Effector CD8-positive, alpha-beta T cell (primary cell): ENCODE results near the gene N4BP3.

Experiments used
- DNase-seq: peaks from one replicate; lab custom pipeline; 2025; lab: John Stamatoyannopoulos, UW

N4BP3 gene

DNA sequence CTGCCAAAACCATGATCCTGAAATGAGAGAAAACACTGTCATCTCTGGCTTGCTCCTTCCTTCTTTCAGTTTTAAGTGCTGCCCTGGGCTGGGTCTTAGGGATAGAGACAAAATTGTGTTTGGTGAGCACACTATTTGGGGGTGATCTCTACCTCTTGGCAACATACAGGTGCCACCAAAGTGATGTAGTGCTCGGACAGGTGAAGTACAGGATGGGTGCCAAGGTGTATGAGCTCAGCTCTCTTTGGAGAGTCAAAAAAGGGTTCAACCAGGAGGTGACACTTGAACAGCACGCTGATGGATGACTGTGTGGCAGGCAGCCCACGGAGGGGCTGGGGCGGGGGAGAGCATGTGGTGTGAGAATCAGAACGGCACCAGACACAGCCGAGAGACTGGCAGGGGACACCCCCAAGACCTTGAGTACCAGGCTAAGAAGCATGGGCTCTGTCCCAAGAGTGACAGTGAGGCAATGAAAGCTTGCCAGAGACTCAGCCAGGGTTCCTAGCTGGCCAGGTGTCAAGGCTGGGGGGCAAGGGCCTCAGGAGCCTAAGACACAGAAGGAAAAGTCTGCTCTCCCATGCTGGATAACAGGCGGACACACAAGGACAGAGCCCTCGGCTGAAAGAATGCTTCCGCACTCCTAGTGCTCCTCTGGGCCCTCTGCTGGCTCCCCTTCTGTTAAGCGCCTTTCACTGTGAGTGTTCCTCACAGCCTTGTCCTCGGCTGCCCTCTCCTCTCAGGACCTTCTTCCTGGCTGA lies 37.8 kb downstream of the N4BP3 start:
- no peak for DNase-seq

DNA sequence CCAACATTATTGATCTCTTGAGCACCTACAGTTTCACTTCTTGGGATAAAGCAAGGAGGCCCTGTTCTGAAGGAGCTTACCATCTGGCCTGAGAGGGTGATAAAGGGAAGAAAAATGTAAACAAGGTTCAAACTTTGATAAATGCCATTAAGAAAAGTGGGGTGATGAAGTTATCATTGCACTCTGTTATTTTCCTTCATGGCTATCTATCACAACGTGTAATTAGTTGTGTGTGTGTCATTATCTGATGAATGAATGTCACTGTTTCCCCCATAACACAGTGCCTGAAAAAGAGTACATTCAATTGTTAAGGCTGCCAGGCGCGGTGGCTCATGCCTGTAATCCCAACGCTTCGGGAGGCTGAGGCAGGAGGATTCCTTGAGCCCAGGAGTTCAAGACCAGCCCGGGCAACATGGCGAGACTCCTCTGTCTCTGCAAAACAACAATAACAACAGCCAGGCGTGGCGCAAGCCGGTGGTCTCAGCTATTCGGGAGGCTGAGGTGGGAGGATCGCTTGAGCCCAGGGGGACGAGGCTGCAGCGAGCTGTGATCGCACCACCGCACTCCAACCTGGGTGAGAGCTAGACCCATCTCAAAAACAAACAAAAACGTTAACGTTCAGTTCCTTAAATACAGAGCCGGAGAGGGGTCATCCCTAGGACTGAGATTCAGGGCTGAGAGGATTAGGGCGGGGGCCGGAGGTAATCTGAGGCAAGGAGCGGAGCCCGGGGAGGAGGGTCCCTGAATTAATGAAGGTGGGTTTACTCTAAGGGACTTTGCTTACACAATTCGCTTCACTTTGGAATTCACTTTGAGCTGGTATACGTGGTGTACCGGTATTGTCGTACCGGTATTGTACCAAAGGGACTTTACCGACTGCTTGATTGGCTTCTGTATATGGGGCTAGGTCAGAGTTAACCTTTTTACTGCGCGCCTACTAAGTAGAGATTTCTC lies 39.4 kb downstream of the N4BP3 start:
- DNase-seq = no peak

DNA sequence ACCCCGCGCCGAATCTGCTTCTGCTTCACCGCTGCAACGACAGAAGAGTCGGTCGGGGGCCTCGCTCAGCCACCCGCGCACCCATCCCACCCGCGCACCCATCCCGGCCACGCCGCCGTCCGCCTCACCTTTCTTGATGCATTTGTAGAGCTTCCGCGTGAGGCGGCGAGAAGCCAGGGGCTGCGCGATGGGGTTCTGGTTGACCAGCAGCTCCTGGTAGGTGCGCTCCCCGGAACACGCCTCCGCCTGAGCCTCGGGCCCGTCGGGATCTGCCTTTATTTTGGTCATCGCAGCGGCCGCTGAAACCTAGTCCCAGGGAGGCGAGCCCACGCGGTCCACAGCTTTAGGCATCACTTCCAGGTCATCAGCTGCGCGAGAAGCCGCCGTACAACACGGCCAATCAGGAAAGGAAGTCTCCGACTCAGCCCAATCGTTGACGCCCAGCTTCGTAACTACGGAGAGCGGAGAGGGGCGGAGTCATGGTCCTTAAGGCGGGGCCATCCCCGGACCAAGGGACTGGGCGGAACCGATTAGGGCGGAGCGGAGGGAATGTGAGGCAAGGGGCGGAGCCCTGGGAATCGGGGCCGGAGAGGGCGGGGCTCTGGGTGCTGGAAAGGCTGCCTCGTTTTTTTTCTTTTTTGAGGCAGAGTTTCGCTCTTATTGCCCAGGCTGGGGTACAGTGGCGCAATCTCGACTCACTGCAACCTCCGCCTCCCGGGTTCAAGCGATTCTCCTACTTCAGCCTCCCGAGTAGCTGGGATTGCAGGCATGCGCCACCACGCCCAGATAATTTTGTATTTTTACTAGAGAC lies 40.4 kb downstream of the N4BP3 start, which contains the start of gene NHP2:
NHP2 (minus strand) TSS at position 356 of the 811 bp plus-strand sequence; CDS start at position 288, 68 bp downstream.
- DNase-seq = peak; percentile 96

DNA sequence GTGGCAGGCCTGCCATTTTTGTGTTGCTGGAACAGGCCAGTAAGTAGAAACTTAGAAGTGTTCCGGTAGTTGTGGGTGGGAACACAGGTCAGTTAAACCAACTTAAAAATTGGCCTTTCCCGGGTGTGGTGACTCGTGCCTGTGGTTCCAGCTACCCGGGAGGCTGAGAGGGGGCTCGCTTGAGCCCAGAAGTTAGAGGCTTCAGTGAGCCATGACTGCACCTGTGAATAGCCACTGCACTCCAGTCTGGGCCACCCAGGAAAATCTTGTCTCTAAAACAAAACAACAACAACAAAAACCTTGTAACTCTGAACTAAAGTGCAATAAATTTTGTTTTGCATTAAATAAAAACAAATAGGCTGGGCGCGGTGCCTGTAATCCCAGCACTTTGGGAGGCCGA lies 41.7 kb downstream of the N4BP3 start:
- no peak for DNase-seq

DNA sequence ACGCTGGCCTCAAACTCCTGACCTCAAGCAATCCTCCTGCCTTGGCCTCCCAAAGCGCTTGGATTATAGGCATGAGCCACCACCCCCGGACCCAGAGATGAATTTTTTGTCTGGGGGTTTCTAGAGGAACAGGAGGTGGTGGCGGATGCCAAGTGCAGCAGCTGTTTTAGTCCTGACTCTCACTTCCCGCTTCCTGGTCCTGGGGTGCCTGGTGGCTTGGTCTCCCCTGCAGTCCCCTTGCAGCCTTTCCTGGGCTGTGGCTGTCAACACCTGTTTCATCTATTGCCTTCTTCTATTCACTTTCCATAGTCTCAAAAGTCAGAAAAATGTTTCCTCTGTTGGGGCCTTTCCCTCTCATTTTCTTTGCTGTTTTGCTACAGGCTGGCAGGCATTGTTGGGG lies 46.8 kb downstream of the N4BP3 start:
- no peak for DNase-seq

DNA sequence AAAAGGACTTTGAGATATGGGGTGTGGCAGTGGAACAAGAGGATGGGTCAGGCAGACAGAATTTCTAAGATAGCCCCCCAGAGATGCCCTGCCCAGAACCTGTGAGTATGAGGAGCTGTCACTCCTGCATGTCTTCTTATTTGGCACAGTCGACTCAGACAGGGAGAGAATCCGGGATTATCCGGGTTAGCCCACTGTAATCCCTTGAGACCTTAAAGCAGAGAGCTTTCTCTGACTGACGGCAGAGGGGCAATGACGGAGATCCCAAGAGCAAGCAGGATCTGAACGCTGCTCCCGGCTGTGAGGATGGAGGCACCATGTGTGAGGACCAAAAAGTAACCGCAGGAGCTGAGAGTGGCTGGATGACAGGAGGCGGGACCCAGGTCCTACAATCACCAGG lies 49.1 kb downstream of the N4BP3 start:
- no peak for DNase-seq

DNA sequence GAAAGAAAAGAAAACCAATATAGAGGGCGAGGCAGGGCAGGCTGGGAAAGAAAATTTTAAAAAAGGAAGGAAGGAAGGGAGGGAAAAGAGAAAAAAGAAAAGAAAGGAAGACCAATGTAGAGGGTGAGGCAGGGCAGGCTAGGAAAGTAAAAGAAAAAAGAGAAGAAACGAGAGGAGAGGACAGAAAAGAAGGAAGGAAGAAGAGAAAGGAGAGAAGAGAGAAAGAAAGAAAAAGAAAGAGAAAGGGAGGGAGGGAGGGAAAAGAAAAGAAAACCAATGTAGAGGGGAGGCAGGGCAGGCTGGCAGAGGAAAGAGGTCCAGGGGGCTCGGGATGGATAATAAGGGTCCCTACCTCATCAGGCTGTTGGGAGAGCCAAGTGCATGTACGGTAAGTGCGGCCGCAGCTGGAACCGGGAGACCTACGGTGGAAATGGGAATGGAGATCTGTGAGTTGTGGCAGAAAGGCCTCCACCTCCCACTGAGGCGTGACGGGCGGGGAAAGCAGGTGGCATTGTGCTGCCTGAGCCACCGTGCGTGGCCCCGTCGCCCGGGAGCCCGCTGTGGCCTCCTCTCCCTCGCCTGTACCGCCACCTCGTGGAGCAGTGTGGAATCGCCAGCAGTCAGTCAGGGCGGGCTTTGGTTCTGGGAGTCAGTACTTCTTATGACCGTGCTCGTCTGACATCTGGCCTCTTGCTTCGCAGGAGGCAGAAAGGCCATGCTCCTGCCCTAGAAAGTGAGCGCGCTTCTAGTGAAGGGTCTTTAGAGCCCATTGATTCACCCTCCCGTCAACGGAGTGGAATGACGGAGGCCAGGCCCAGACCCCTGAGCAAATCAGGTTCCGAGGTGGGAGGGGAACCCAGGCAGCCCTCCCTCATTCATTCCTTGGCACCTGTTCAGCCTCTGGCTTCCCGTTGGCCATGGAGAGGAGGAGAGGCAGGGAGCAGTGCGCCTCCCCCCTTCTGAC lies 50.7 kb downstream of the N4BP3 start:
- peak; percentile 91 for DNase-seq

DNA sequence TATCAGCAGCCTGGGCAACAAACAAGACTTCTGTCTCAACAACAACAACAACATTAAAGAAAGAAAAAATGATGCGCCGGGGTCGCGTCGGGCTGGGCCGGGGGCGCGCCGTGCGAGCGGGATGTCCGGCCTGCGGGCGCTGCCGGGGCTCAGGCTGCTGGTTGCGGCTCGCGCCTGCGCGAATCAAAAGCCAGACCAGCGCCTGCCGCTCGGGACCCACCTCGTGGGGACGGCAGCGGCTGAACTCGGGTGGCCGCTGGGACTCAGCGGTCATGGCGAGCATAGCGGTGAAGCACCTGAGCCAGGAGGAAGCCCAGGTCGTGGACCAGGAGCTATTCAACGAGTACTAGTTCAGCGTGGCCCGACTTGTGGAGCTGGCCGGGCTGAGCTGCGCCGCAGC lies 52.2 kb downstream of the N4BP3 start:
- no peak for DNase-seq

DNA sequence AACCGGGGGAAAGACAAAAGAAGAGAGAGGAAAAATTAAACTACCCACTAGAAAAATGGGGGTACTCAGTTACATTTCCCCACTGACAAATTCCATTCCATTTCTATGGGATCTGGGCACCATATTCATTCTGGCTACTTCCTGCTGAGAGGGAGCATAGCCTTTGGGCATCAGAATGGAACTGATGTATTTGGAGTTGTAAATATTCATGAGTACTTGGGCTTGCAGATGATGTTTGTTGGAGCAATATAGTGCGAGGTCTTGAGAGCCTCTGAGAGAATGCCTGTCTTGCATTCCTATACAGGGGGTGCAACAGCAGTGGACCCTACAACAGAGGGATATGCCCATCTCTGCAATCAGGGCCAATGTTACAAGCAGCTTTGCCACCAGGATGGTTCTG lies 57.1 kb downstream of the N4BP3 start:
- DNase-seq = no peak

DNA sequence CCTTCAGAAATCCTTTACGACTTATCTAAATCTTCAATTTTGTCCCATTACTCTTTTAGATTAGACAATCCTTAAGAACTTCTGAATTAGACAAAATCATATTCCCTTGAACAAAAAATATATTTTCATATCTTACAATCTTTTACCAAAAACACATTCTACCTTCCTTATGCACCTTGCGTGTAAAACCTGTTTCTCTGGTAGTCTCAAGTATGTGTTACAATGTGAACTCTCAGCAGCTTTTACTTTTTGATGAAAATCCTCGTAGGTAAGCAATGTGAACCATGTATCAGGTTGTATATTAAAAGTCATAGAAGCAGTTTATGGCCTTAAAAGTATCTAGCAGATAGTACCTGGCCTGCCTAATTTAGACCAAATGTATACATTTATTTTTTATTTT lies 61.1 kb downstream of the N4BP3 start:
- DNase-seq = no peak
